Ramos (cell line): Measurements from ENCODE around the gene RADIL.
"Not testable (repeated sequence)": the region's sequence is repeated elsewhere in the genome, so short reads cannot be mapped to it uniquely, and the experiment has no call there.

Source experiments
- in situ Hi-C: fragments of 300-500 bp; cut with MboI; formaldehyde crosslinking; loops from one replicate; pipeline ENCODE4 v1.14.3; 2022; ENCODE audit warnings: low sequenced_read_pairs; ENCODE audit not compliant: unreplicated experiment

RADIL gene

GRCh38 chr7:4883372-4884144 is at the start of gene RADIL:
Gene RADIL (minus strand): TSS chr7:4883716. CDS start chr7:4878139, 5,577 bp downstream.
- in situ Hi-C loops = no loop called here

DNA sequence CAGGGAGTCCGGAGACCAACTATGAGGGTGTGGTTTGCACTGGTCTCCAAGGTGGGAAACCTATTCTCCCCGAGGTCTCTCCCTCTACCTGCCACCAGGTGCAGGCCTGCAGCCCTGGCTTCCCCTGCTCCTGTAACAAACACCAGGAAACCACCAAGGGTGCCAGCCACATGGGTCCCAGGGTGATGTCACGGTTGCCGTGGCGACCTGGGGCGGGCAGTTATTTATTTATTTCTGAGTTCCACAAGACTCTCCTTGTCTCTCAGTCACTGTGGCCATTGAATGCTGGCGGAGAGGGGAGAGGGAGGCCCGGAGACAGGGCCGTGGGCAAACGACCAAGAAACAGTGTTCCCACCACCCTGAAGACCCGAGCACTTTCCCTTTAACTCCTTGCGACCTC is 48.4 kb upstream of the RADIL start:
- in situ Hi-C loops = no loop called here

DNA sequence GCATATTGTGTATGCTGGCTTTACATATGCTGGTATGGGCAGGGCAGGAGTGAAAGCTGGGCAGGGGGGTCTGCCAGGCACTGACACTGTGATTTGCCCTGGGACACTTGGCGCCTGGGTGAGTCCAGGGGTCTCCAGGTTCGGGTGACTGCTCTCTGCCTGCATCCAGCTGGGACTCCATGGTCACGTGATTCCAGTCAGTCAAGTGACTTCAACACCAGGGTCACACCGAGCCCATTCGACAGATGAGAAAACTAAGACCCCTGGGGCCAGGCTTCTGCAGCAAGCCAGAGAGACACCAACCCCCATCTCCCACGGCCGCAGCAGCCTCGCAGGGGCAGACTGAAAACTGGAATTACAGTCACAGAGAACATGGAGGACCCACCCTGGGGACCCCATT is 45.5 kb upstream of the RADIL start:
- in situ Hi-C loops = no loop called here

DNA sequence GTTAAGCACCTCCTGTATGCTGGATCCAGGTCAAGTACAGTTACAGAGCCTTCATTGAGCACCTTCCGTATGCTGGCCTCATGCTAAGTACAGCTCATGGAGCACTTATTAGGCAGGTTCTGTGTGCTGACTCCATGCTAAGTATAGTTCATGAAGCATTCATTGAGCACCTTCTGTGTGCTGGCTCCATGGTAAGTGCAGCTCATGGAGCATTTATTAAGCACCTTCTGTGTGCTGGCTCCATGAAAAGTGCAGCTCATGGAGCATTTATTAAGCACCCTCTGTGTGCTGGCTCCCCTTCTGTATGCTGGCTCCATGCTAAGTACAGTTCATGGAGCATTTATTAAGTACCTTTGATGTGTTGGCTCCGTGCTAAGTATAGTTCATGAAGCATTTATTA is 44.9 kb upstream of the RADIL start:
- in situ Hi-C loops = no loop called here

DNA sequence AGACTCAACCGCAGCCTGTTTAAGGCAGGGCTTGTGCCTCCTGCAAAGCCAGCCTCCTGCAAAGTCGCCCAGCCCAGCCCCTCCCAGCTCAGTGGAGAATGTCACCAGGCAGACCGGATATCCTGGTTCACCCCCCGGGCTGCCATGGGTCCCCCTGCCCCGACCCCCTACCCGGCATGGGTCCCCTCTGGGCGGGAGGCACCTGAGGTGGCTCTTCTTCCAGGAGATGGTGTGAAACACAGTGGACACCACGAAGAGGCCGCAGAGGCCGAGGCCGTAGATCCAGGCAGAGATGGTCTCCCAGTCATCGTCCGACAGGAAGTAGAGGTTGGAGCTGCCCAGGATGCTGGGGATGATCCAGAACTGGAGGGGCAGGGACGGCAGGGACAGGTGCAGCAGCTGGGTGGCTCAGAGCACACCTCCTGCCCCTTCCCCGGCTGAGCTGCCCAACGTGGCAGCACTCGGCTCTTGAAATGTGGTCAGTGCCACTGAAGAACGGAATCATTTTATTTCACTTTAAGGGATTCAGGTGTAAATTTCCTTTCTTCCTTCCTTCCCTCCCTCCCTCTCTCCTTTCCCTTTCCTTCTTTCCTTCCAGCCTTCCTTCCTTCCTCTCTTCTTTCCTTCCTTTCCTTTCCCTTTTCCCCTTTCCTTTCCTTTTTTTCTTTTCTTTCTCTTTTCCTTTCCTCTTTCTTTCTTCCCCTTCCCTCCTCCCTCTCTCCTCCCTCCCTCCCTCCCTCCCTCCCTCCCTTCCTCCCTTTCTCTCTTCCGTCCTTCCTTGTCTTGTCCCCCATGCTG is 36.7 kb upstream of the RADIL start:
- in situ Hi-C loops = no loop called here

GRCh38 chr7:4916113-4916512 is 32.6 kb upstream of the RADIL start:
- in situ Hi-C loops = no loop called here

- in situ Hi-C loops = no loop called here
These were observed 27.8 kb upstream of the RADIL start for GRCh38 chr7:4911111-4911828.

GRCh38 chr7:4906682-4907081 is 23.2 kb upstream of the RADIL start:
- in situ Hi-C loops = no loop called here

- in situ Hi-C loops = no loop called here
These were observed 21.7 kb upstream of the RADIL start for GRCh38 chr7:4905171-4905570.

DNA sequence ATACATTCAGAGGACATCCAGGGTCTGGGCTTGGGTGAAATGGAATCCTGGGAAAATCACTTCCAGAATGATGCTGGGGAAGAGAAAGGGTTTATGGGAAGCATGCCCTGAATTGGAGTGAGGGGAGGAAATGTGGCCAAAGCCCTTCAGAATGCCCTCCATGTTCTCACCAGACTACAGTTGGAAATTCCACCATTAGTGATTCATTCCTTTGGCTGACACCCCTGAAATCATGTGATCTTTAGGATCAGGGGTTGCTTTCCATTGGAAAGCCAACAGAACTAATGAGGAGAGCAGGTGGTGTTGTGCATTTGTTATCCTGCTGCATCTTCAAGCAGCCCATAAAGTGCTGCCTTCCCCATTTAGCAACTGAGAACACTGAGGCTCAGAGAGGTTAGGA is 20.8 kb upstream of the RADIL start:
- in situ Hi-C loops = no loop called here

- in situ Hi-C loops = no loop called here
These were observed 12.2 kb upstream of the RADIL start for GRCh38 chr7:4895766-4896165.

DNA sequence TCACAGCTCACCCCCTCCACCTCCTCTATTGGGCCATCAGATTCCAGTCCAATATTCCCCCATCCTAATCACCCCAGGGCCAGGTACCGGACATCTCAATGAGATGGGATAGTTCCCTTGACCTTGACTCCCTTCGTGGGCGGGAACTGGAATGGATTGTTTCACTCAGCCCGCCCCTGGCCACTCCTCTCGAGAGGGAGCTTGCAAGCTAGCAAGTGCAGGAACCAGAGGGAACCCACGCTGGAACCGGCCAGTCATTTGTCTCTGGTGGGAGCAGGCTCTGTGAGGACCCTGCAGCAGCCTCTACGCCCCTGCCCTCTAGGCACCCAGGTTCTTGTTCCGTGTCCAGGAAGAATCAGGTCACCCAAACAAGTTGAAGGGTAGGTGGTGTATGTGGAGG is 11.0 kb upstream of the RADIL start:
- in situ Hi-C loops = no loop called here

- in situ Hi-C loops = no loop called here
These were observed 10.5 kb upstream of the RADIL start for GRCh38 chr7:4893929-4894475.

DNA sequence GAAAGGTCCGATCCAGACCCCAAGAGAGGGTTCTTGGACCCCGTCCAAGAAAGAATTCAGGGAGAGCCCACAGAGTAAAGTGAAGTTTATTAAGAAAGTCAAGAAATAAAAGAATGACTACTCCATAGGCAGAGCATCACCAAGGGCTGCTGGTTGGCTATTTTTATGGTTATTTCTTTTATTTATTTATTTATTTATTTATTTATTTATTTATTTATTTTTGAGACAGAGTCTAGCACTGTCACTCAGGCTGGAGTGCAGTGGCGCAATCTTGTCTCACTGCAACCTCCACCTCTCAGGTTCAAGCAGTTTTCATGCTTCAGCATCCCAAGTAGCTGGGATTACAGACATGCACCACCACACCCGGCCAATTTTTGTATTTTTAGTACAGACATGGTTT is 9.7 kb upstream of the RADIL start:
- in situ Hi-C loops = not testable (repeated sequence)

- in situ Hi-C loops = not testable (repeated sequence)
These were observed 8.0 kb upstream of the RADIL start for GRCh38 chr7:4891522-4891921.

- in situ Hi-C loops = no loop called here
These were observed 6.2 kb upstream of the RADIL start for GRCh38 chr7:4889682-4890081.

DNA sequence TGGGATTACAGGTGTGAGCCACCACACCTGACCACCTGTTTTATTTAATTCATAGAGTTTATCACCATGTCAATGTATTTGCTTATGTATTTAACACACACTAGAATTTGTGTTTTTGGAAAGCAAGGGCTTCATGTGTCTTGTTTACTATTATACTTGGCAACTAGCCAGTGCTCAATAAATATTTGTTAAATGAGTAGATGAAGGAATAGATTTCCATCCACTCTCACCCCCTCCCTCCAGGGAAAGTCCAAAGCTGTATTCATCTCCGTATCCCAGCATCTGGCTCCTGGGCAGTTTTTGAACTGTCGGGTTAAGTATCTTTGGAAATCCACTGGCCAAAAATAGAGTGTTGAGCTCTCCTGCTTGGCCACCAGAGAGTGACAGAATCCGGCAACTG is 4.6 kb upstream of the RADIL start:
- in situ Hi-C loops = no loop called here

- in situ Hi-C loops = no loop called here
These were observed 3.2 kb upstream of the RADIL start for GRCh38 chr7:4886671-4887070.

- in situ Hi-C loops = no loop called here
These were observed 1.8 kb upstream of the RADIL start for GRCh38 chr7:4885317-4885807.

DNA sequence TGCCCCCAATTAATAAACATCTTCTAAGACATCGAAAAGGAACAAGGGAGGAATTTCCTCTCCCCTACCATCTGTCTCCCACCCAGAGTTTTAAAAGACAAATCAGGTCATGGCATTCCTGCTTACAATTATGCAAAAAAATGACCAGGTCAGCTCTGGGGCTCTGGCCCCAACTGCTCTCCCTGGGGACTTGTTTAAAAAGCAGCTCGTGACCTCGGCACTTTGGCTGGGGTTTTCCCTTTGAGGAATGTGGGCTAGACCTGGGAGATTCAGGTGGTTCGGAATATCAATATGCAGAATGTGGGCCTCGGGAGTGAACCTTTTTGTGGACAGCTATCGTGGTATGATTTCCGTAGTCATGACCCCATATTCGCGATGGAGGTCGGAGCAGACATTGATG is 648 bp upstream of the RADIL start:
- in situ Hi-C loops = no loop called here

DNA sequence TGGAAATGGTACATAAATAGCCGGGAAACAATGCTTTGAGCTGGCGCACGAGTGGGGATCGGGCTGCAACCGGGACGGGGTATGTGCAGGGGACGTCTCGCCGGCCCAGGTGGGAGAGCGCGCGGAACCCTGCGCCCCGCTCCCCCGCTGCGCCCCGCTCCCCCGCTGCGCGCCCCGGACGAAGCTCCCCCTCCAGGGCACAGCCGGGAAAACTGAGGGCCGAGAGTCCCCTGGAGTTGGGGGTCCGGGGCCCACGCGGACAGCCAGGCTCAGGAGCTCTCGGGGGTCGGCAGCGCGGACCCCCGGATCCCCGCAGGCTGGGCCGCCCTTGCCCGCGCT is 514 bp downstream of the RADIL start:
- in situ Hi-C loops = no loop called here
